GM12865 (cell line): ENCODE measurements around the gene VSTM5.
"Not testable (repeated sequence)": the region's sequence is repeated elsewhere in the genome, so short reads cannot be mapped to it uniquely, and the experiment has no call there.

ENCODE experiments used
- DNase-seq: peaks from one replicate; pipeline ENCODE4 v3.0.0; 2010; ENCODE audit warnings: low read depth
- H3K4me3 ChIP-seq: 2 replicates; pipeline ENCODE4 v1.5.1; 2011; ENCODE audit warnings: mild to moderate bottlenecking, low read depth, low read length, control low read depth
- CTCF ChIP-seq: IDR thresholded peaks from 2 replicates; pipeline ENCODE4 v1.5.1; 2011; ENCODE audit warnings: low read length, control low read depth, low read depth, inconsistent platforms; ENCODE audit not compliant: insufficient read depth; ENCODE audit errors: missing control alignments

The VSTM5 gene

DNA sequence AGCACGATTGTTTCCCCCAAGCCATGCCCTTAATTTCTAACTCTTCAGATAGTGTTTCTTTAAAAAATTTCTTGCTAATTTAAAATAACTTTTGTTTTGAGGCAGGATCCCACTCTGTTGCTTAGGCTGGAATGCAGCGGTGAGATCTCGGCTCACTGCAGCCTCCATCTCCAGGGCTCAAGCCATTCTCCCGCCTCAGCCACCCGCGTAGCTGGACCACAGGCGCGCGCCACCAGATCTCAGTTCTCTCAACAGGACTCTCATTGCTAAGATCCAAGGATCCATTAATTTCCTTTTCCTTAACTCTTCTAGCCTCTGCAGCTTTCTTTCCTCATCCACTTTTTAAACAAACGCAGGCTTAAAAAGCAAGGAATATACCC lies 66.7 kb downstream of the VSTM5 start:
- H3K4me3 ChIP-seq, result peak overlapping the region; percentile 96
- no peak for TF ChIP-seq CTCF
- DNase-seq, result no peak

GRCh38 chr11:93783362-93783761 lies 67.1 kb downstream of the VSTM5 start:
- no peak for DNase-seq
- TF ChIP-seq CTCF, result no peak
- peak overlapping the region; percentile 96 for H3K4me3 ChIP-seq

DNA sequence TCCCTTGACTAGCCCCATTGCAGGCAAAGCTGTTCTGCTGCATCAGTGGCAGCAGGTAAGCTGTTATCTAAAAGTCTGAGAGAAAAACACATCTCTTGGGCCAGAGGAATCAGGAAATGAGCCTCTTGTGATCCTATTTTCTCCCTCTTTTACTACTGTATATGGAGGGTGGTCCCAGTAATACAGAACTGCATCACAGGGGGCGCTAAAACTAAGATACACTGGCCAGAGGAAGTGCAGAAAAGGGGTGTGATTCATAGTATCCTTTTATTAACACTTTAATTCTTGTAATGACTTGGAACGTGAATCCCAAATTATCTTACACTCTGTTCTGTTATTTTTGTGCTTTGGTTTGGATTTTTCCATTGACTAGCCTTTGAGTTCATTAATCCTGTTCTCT lies 75.1 kb downstream of the VSTM5 start:
- DNase-seq, result no peak
- TF ChIP-seq CTCF, result peak; percentile 24

GRCh38 chr11:93774560-93774959 lies 75.9 kb downstream of the VSTM5 start:
- DNase-seq, H3K4me3 ChIP-seq: not testable (repeated sequence)

More for the DNA sequence above, 75.1 kb downstream of the VSTM5 start:
- no peak overlapping the region for H3K4me3 ChIP-seq

DNA sequence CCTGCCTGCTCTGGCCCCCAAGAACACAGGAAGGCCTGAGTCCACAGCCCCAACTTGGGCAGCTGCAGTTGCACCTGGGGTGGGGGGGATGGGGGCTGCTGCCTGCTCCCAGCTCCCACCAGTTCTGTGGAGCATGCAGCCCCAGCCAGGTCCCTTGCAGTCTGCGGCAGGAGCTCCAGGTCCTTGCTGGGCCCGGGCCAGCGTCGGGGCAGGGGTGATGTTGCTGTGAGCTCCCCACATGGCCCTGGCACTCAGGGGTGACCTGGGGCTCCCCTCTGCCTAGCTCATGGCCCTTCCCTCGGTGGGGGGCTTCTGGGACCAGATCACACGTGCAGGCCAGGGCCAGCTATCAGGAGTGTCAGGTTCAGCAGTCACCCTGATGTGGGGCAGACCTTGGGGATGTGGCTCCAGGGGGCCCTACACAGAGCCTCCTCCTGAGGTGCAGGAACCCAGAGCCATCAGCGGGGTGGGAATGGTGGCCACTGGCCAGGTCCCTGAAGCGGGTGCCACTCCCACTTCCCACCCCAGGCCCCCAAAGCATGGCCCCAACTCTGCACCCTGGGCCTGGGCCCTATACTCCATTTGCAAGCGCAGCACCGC lies 76.7 kb downstream of the VSTM5 start:
- TF ChIP-seq CTCF, result no peak
- DNase-seq, result no peak

DNA sequence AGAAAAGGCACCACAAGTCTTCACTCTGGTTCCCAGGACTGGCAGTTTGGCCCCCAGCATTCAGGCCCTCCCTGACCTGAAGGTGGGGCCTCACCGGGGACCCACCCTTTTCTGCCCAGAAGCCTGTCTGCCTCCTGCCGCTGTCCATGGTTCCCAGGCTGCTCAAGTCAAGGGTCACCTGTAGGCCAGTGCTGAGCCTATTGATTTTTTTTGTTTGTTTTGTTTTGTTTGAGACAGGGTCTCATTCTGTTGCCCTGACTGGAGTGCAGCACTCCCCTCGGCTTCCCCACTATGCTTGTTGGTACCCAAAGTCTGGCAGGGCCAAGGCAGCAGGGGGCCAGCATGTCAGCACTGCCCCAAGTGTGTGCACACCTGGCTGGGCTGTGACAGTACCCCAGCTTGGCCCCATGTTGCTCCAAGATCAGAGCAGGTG lies 77.4 kb downstream of the VSTM5 start:
- no peak for TF ChIP-seq CTCF
- DNase-seq, result no peak
- no peak overlapping the region for H3K4me3 ChIP-seq

More for the DNA sequence above, 76.7 kb downstream of the VSTM5 start:
- H3K4me3 ChIP-seq, result no peak overlapping the region

DNA sequence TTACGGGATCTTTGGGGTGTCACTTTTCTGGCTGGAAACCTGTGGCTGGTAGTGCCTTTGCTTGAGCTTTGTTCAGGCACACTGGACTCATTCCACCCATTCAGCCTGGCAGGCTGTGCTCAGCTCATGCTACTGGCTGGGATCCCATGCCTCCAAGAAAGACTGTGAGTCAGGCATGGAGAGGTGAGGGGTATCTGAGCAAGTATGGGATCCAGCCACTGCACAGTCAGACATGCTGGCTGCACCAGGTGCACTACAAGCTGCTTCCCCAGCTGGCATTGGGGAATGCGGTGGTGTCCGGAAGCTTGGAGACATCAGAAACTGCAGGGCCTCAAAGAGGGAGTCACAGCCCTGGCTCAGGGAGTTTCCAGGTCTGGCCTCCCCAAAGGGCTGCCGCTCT lies 78.3 kb downstream of the VSTM5 start:
- no peak for DNase-seq
- no peak for TF ChIP-seq CTCF
- no peak overlapping the region for H3K4me3 ChIP-seq
